GM19468 (cell line): ENCODE measurements around the gene GGA1.

Experiments used
- ATAC-seq: cut with Tn5 transposase; IDR thresholded peaks from one replicate; pipeline ENCODE4 v1.9.1; 2021; ENCODE audit warnings: mild to moderate bottlenecking, moderate library complexity, moderate number of reproducible peaks; ENCODE audit not compliant: unreplicated experiment; ENCODE audit errors: extremely low read depth

The GGA1 gene

GRCh38 chr22:37608477-37609239 lies at the start of gene GGA1:
Gene GGA1, plus strand, starts transcription at chr22:37608834. Its CDS starts 27 bp downstream, at chr22:37608861.
- peak; percentile 59 for ATAC-seq

GRCh38 chr22:37559521-37559900 lies 49.1 kb upstream of the GGA1 start:
- no peak for ATAC-seq

- ATAC-seq: no peak
These were observed 48.6 kb upstream of the GGA1 start, which contains the start of gene CDC42EP1 for GRCh38 chr22:37559901-37560607. Gene CDC42EP1, plus strand, starts transcription at chr22:37560480. Its CDS starts 5,870 bp downstream, at chr22:37566350.

GRCh38 chr22:37560608-37561211 lies 47.9 kb upstream of the GGA1 start:
- no peak for ATAC-seq

- no peak for ATAC-seq
These were observed 47.2 kb upstream of the GGA1 start for GRCh38 chr22:37561212-37562048.

GRCh38 chr22:37562049-37562875 lies 46.4 kb upstream of the GGA1 start:
- ATAC-seq: no peak

GRCh38 chr22:37563153-37564081 lies 45.2 kb upstream of the GGA1 start:
- ATAC-seq: no peak

- no peak for ATAC-seq
These were observed 44.4 kb upstream of the GGA1 start for GRCh38 chr22:37564111-37564711.

- no peak for ATAC-seq
These were observed 42.8 kb upstream of the GGA1 start for GRCh38 chr22:37565830-37566229.

- no peak for ATAC-seq
These were observed 42.3 kb upstream of the GGA1 start for GRCh38 chr22:37566329-37566837.

GRCh38 chr22:37566903-37567798 lies 41.5 kb upstream of the GGA1 start:
- no peak for ATAC-seq

- ATAC-seq: no peak
These were observed 40.6 kb upstream of the GGA1 start for GRCh38 chr22:37568012-37568411.

- ATAC-seq: no peak
These were observed 40.1 kb upstream of the GGA1 start for GRCh38 chr22:37568448-37569008.

GRCh38 chr22:37569009-37569920 lies 39.4 kb upstream of the GGA1 start:
- ATAC-seq: no peak

GRCh38 chr22:37569921-37570660 lies 38.5 kb upstream of the GGA1 start:
- no peak for ATAC-seq
